IMR-90 (cell line): Measurements from ENCODE around the gene SLC12A7.

Source experiments
- CHD1 ChIP-seq: IDR thresholded peaks from 2 replicates; pipeline ENCODE4 v1.6.1; 2012; ENCODE audit warnings: low read depth, low read length, improper control_type of control experiment
- RCOR1 ChIP-seq: IDR thresholded peaks from 2 replicates; pipeline ENCODE4 v1.6.1; 2012; ENCODE audit warnings: mild to moderate bottlenecking, low read length, improper control_type of control experiment; ENCODE audit not compliant: insufficient replicate concordance
- RFX5 ChIP-seq: IDR thresholded peaks from 2 replicates; pipeline ENCODE4 v1.8.0; 2012; ENCODE audit warnings: low read depth, mild to moderate bottlenecking, low read length, moderate library complexity
- TF ChIP-seq, protein P1 (sequence below): conservative IDR thresholded peaks from 2 replicates; pipeline ENCODE4 v1.5.1; 2012; ENCODE audit warnings: mild to moderate bottlenecking, low read depth, low read length, improper control_type of control experiment

DNA sequence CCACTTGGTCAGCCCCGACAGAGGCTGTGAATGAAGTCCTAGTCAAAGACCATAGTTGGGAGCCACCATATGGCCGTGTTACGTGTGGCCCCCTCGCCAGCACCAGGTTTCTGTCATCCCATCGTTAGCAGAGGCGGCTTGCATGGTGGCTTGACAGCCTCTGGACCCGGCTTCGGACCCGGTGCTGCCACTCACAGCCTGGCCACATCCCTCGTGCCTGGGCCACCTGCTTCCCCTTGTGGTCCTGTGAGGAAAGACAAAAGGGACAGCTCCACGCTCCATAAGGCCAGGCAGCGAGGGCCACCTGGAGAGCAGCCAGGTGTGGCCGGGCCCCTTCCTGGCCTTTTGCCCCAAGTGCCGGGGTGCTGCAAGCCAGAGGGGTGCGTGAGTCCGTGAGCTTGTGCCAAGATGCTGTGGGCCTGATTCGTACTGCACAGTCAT, 97.1 kb downstream of the SLC12A7 start:
- TF ChIP-seq, protein P1, sequence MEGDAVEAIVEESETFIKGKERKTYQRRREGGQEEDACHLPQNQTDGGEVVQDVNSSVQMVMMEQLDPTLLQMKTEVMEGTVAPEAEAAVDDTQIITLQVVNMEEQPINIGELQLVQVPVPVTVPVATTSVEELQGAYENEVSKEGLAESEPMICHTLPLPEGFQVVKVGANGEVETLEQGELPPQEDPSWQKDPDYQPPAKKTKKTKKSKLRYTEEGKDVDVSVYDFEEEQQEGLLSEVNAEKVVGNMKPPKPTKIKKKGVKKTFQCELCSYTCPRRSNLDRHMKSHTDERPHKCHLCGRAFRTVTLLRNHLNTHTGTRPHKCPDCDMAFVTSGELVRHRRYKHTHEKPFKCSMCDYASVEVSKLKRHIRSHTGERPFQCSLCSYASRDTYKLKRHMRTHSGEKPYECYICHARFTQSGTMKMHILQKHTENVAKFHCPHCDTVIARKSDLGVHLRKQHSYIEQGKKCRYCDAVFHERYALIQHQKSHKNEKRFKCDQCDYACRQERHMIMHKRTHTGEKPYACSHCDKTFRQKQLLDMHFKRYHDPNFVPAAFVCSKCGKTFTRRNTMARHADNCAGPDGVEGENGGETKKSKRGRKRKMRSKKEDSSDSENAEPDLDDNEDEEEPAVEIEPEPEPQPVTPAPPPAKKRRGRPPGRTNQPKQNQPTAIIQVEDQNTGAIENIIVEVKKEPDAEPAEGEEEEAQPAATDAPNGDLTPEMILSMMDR, result no peak
- TF ChIP-seq CHD1 (no peak), RFX5 (no peak), RCOR1 (no peak)
